Gastroesophageal sphincter (tissue), 4 donors: ENCODE measurements around the gene LMAN2. TPM values are rescaled to one million over a fixed set of nuclear protein-coding genes. Genes with fewer than 3 reads are reported as not detected.

Experiments
- ATAC-seq: fragments of 150-250 bp; one replicate; pipeline ENCODE4 v1.9.1; 2016; ENCODE audit warnings: mild to moderate bottlenecking, moderate library complexity
- H3K27ac ChIP-seq, 4 donors: fragments of 200-600 bp; sonication (generic) in 3 of 4; 1 replicate in 3 of 4; 2 replicates in 1 of 4; pipeline ENCODE4 v1.5.1; 2016 to 2019
- H3K27me3 ChIP-seq: fragments of 200-600 bp; sonication (generic); one replicate; pipeline ENCODE4 v1.5.1; 2019
- H3K36me3 ChIP-seq, 2 donors: fragments of 200-600 bp; sonication (generic); one replicate each; pipeline ENCODE4 v1.5.1; 2019; ENCODE audit warnings: control low read depth in 1 of 2
- H3K4me1 ChIP-seq, 3 donors: fragments of 200-600 bp; sonication (generic); 1 replicate in 2 of 3; 2 replicates in 1 of 3; pipeline ENCODE4 v1.5.1; 2016 to 2019; ENCODE audit warnings: control low read depth in 2 of 3
- H3K4me3 ChIP-seq, 2 donors: fragments of 200-600 bp; sonication (generic); one replicate each; pipeline ENCODE4 v1.5.1; 2019; ENCODE audit warnings: mild to moderate bottlenecking in 1 of 2, moderate library complexity in 1 of 2
- H3K9me3 ChIP-seq, 3 donors: fragments of 200-600 bp; sonication (generic); one replicate each; pipeline ENCODE4 v1.5.1; 2017 to 2019; ENCODE audit warnings: control low read depth in 2 of 3
- CTCF ChIP-seq, 4 experiments: fragments of 200-600 bp in 2 of 4; fragments of 450-650 bp in 2 of 4; sonication (generic) in 1 of 4; IDR thresholded peaks; one replicate each; pipeline ENCODE4 v1.5.1; 2017 to 2019; ENCODE audit warnings: antibody characterized with exemption in 4 of 4, mild to moderate bottlenecking in 2 of 4, moderate library complexity in 2 of 4
- EP300 ChIP-seq: sonication (generic); formaldehyde crosslinking; IDR thresholded peaks from one replicate; pipeline ENCODE4 v1.6.1; 2017; ENCODE audit warnings: antibody characterized with exemption, mild to moderate bottlenecking
- POLR2A ChIP-seq, 2 donors: fragments of 450-650 bp; IDR thresholded peaks; one replicate each; pipeline ENCODE4 v1.6.1; 2017; ENCODE audit warnings: antibody characterized with exemption in 2 of 2, mild to moderate bottlenecking in 2 of 2, moderate library complexity in 1 of 2
- POLR2AphosphoS5 ChIP-seq: sonication (generic); formaldehyde crosslinking; IDR thresholded peaks from one replicate; pipeline ENCODE4 v1.6.1; 2017; ENCODE audit warnings: antibody characterized with exemption
- WGBS, 2 donors: methylation state at CpG; one replicate each; pipeline ENCODE4 v1.1.5; 2018; ENCODE audit warnings: low coverage in 1 of 2; 5-methylcytosine and 5-hydroxymethylcytosine counted together
- total RNA-seq, 4 donors: library from RNA; depleted of rRNA; stranded (reverse); fragments of >200 nt; gene quantifications; one replicate each; pipeline ENCODE4 v1.1.0, GENCODE V29; 2016

LMAN2 gene
- total RNA-seq, 4 donors from 2014 or later = 78.1 to 147 (median 111) TPM

- H3K36me3 ChIP-seq = peaks cover 0 to 8% of the 10 kb centered on the region in 2 donors
- no peaks in the 10 kb centered on the region for H3K27me3 ChIP-seq
- no peak for TF ChIP-seq EP300
- TF ChIP-seq POLR2AphosphoS5 = no peak
- peak in 1 of 4 experiments; percentile 30 for TF ChIP-seq CTCF (IDR thresholded peaks at IDR 0.05)
- peak in 1 of 2 donors; percentile 11 for TF ChIP-seq POLR2A (IDR thresholded peaks at IDR 0.05)
- peak; percentile 36 for ATAC-seq
- H3K4me1 ChIP-seq = peaks cover 0 to 95% (median 29%) of the 10 kb centered on the region in 3 donors
- H3K27ac ChIP-seq = peak overlapping the region in 3 of 4 donors; percentile 91 to 94 (median 92)
- H3K9me3 ChIP-seq = no peaks in the 10 kb centered on the region
- H3K4me3 ChIP-seq = peak overlapping the region; percentile 30 to 59
- WGBS, 2 donors = no CpG with 5 or more reads among the region's 46 CpGs
These were observed 15.9 kb upstream of the LMAN2 start for GRCh38 chr5:177367323-177367848.

- peaks cover 0 to 94% (median 29%) of the 10 kb centered on the region in 3 donors for H3K4me1 ChIP-seq
- H3K4me3 ChIP-seq = peak overlapping the region; percentile 30 to 59
- H3K27me3 ChIP-seq = no peaks in the 10 kb centered on the region
- TF ChIP-seq POLR2AphosphoS5 (peak; percentile 24), POLR2A (IDR thresholded peaks at IDR 0.05) (no peak), EP300 (no peak)
- peak overlapping the region; percentile 74 to 94 (median 92) for H3K27ac ChIP-seq
- H3K9me3 ChIP-seq = no peaks in the 10 kb centered on the region
- WGBS, 2 donors = 0% methylated on average over 15 of the region's 36 CpGs; no CpG with 5 or more reads in 1 of the 2 donors
- H3K36me3 ChIP-seq = peaks cover 0 to 1% of the 10 kb centered on the region in 2 donors
- ATAC-seq = peak; percentile 92
These were observed 15.3 kb upstream of the LMAN2 start for GRCh38 chr5:177366528-177367322.

- H3K27ac ChIP-seq = peak overlapping the region; percentile 74 to 94 (median 92)
- 22 to 40% methylated on average over 7 of the region's 14 CpGs for WGBS, 2 donors
- ATAC-seq = no peak
- no peak for TF ChIP-seq EP300
- TF ChIP-seq POLR2A (IDR thresholded peaks at IDR 0.05) = no peak
- no peak for TF ChIP-seq CTCF (IDR thresholded peaks at IDR 0.05)
- no peak for TF ChIP-seq POLR2AphosphoS5
- no peaks in the 10 kb centered on the region for H3K27me3 ChIP-seq
- H3K4me3 ChIP-seq = peak overlapping the region in 1 of 2 donors; percentile 59
- H3K36me3 ChIP-seq = no peaks in the 10 kb centered on the region
- no peaks in the 10 kb centered on the region for H3K9me3 ChIP-seq
- H3K4me1 ChIP-seq = peaks cover 0 to 86% (median 29%) of the 10 kb centered on the region in 3 donors
These were observed 14.5 kb upstream of the LMAN2 start for GRCh38 chr5:177365845-177366527.

GRCh38 chr5:177364159-177364962 is 12.9 kb upstream of the LMAN2 start:
- 65 to 69% methylated on average over 2 to 5 of the region's 11 CpGs for WGBS, 2 donors
- H3K27me3 ChIP-seq = peaks cover under 1% of the 10 kb centered on the region
- no peak for TF ChIP-seq CTCF (IDR thresholded peaks at IDR 0.05)
- no peak for TF ChIP-seq POLR2A (IDR thresholded peaks at IDR 0.05)
- no peak for TF ChIP-seq EP300
- TF ChIP-seq POLR2AphosphoS5 = no peak
- H3K36me3 ChIP-seq = no peaks in the 10 kb centered on the region
- ATAC-seq = no peak
- peaks cover 0 to 70% (median 29%) of the 10 kb centered on the region in 3 donors for H3K4me1 ChIP-seq
- no peak overlapping the region for H3K4me3 ChIP-seq
- no peak overlapping the region for H3K27ac ChIP-seq
- H3K9me3 ChIP-seq = no peaks in the 10 kb centered on the region

- TF ChIP-seq EP300 (no peak), POLR2A (IDR thresholded peaks at IDR 0.05) (no peak), CTCF (IDR thresholded peaks at IDR 0.05) (no peak), POLR2AphosphoS5 (no peak)
- no peak for ATAC-seq
- Histone ChIP-seq H3K9me3 (no peaks in the 10 kb centered on the region), H3K4me1 (peaks cover 0 to 63% (median 29%) of the 10 kb centered on the region in 3 donors), H3K27me3 (peaks cover 7% of the 10 kb centered on the region), H3K27ac (no peak overlapping the region), H3K36me3 (no peaks in the 10 kb centered on the region), H3K4me3 (peak overlapping the region in 1 of 2 donors; percentile 51)
- 24 to 31% methylated on average over 9 to 10 of the region's 10 CpGs for WGBS, 2 donors
These were observed 12.1 kb upstream of the LMAN2 start for GRCh38 chr5:177363565-177363964.
